Esophagus squamous epithelium (tissue), 5 donors: ENCODE measurements around the gene TUBGCP4. TPM values are rescaled to one million over a fixed set of nuclear protein-coding genes. Genes with fewer than 3 reads are reported as not detected.

ENCODE experiments used
- DNase-seq: peaks from one replicate; lab custom pipeline; 2025; lab: John Stamatoyannopoulos, UW
- H3K27ac ChIP-seq, 4 donors: fragments of 200-600 bp; sonication (generic); one replicate each; pipeline ENCODE4 v1.5.1; 2016 to 2019; ENCODE audit warnings: mild to moderate bottlenecking in 1 of 4
- H3K27me3 ChIP-seq, 4 donors: fragments of 200-600 bp; sonication (generic); 1 replicate in 3 of 4; 2 replicates in 1 of 4; pipeline versions ENCODE4 v1.5.1 to v1.6.0; 2017 to 2021; ENCODE audit warnings: antibody characterized with exemption in 1 of 4
- H3K36me3 ChIP-seq, 3 donors: fragments of 200-600 bp; sonication (generic); one replicate each; pipeline ENCODE4 v1.5.1; 2016 to 2019
- H3K4me1 ChIP-seq, 3 donors: fragments of 200-600 bp; sonication (generic); one replicate each; pipeline ENCODE4 v1.5.1; 2017 to 2019
- H3K4me3 ChIP-seq, 4 donors: fragments of 200-600 bp; sonication (generic); 1 replicate in 3 of 4; 2 replicates in 1 of 4; pipeline ENCODE4 v1.5.1; 2016 to 2019; ENCODE audit warnings: mild to moderate bottlenecking in 2 of 4, moderate library complexity in 1 of 4
- H3K9me3 ChIP-seq, 3 donors: fragments of 200-600 bp; sonication (generic); one replicate each; pipeline ENCODE4 v1.5.1; 2016 to 2019
- POLR2A ChIP-seq, 4 donors: fragments of 450-650 bp; IDR thresholded peaks; one replicate each; pipeline ENCODE4 v1.6.1; 2017; ENCODE audit warnings: antibody characterized with exemption in 4 of 4, mild to moderate bottlenecking in 4 of 4, moderate library complexity in 3 of 4
- WGBS, 2 donors: methylation state at CpG; one replicate each; pipeline ENCODE4 v1.1.5; 2018; 5-methylcytosine and 5-hydroxymethylcytosine counted together
- intact Hi-C: fragments of 100-400 bp; cut with DNase I; formaldehyde crosslinking; loops from one replicate; pipeline ENCODE4 v1.15.0; 2022
- total RNA-seq, 4 donors: library from RNA; depleted of rRNA; stranded (reverse); fragments of >200 nt; gene quantifications; one replicate each; pipeline ENCODE4 v1.1.0, GENCODE V29; 2016
- TF ChIP-seq, protein P1 (sequence below), 6 experiments: fragments of 450-650 bp in 4 of 6; fragments of 200-600 bp in 2 of 6; sonication (generic) in 2 of 6; IDR thresholded peaks; one replicate each; pipeline ENCODE4 v1.5.1; 2016 to 2019; ENCODE audit warnings: antibody characterized with exemption in 6 of 6, mild to moderate bottlenecking in 4 of 6, moderate library complexity in 4 of 6
- donor health status: DM: yes; HTN: yes; CAD: no.

TUBGCP4 gene, protein sequence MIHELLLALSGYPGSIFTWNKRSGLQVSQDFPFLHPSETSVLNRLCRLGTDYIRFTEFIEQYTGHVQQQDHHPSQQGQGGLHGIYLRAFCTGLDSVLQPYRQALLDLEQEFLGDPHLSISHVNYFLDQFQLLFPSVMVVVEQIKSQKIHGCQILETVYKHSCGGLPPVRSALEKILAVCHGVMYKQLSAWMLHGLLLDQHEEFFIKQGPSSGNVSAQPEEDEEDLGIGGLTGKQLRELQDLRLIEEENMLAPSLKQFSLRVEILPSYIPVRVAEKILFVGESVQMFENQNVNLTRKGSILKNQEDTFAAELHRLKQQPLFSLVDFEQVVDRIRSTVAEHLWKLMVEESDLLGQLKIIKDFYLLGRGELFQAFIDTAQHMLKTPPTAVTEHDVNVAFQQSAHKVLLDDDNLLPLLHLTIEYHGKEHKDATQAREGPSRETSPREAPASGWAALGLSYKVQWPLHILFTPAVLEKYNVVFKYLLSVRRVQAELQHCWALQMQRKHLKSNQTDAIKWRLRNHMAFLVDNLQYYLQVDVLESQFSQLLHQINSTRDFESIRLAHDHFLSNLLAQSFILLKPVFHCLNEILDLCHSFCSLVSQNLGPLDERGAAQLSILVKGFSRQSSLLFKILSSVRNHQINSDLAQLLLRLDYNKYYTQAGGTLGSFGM
- total RNA-seq = 10 to 100 TPM; 12.7 to 21.2 (median 20.8) TPM

DNA sequence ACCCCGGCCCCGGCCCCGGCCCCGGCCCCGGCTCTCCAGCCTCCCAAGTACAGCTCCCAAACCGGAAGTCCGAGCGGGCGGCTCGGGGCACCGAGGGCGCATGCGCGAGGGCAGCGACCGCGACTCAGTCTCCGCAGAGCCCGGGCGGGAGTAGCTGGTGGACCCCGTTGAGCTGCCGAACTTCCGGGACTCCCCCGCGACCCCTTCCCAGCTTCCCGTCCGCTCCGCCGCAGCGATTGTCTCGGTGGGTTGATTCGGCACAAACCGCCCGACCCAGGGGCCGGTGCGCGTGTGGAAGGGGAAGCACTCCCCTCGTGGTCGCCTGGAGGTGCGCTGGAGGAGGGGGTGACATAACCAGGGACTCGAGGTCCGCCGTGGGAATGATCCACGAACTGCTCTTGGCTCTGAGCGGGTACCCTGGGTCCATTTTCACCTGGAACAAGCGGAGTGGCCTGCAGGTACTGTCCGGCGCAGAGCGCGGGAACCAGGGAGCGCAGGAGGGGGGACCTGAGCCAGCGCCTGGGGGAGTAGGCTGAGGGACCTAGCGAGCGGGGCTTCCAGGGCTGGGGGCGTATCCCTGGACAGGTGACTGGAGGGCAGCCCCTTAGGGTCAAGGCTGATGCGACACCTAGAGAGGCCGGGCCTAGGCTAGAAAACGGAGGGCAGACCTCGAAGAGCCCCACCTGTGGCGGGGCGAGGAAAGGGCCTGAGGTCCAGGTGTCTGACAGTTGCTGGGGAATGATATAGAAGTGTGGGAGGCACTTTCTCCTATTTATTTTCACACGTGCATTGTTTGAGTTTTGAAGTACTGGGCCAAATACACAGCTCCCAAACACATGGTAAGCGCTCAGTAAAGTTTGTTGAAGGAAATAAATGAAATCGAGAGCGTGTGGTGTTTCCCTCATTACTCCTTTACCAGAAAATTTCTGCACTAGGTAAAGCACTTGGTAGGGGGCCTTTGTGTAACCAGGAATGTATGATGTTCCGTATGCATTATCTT is at the start of gene TUBGCP4, which contains the start of gene ZSCAN29:
Gene TUBGCP4, plus strand, starts transcription at position 127 of the 1,000 bp plus-strand sequence. Its CDS starts 254 bp downstream, at position 381.
Gene ZSCAN29, minus strand, starts transcription at position 69 of the 1,000 bp plus-strand sequence. CDS start 1,130 bp downstream, outside the sequence.
- Histone ChIP-seq H3K9me3 (no peaks in the 10 kb centered on the region), H3K27me3 (no peaks in the 10 kb centered on the region), H3K27ac (peak within 1 kb of the TSS; percentile 78 to 90 (median 83)), H3K4me3 (peak within 1 kb of the TSS; percentile 79 to 95 (median 89)), H3K36me3 (peaks cover 0 to 19% (median 4%) of the 10 kb centered on the region in 3 donors), H3K4me1 (peaks cover 15 to 46% (median 21%) of the 10 kb centered on the region in 3 donors)
- intact Hi-C loops = no loop called here
- TF ChIP-seq, protein P1, sequence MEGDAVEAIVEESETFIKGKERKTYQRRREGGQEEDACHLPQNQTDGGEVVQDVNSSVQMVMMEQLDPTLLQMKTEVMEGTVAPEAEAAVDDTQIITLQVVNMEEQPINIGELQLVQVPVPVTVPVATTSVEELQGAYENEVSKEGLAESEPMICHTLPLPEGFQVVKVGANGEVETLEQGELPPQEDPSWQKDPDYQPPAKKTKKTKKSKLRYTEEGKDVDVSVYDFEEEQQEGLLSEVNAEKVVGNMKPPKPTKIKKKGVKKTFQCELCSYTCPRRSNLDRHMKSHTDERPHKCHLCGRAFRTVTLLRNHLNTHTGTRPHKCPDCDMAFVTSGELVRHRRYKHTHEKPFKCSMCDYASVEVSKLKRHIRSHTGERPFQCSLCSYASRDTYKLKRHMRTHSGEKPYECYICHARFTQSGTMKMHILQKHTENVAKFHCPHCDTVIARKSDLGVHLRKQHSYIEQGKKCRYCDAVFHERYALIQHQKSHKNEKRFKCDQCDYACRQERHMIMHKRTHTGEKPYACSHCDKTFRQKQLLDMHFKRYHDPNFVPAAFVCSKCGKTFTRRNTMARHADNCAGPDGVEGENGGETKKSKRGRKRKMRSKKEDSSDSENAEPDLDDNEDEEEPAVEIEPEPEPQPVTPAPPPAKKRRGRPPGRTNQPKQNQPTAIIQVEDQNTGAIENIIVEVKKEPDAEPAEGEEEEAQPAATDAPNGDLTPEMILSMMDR (IDR thresholded peaks at IDR 0.05) = peak in 5 of 6 experiments; percentile 4 to 40 (median 18)
- peak in 1 of 4 donors; percentile 20 for TF ChIP-seq POLR2A (IDR thresholded peaks at IDR 0.05)
- no peak for DNase-seq
- WGBS, 2 donors = 7 to 9% methylated on average over 11 to 13 of the region's 66 CpGs

DNA sequence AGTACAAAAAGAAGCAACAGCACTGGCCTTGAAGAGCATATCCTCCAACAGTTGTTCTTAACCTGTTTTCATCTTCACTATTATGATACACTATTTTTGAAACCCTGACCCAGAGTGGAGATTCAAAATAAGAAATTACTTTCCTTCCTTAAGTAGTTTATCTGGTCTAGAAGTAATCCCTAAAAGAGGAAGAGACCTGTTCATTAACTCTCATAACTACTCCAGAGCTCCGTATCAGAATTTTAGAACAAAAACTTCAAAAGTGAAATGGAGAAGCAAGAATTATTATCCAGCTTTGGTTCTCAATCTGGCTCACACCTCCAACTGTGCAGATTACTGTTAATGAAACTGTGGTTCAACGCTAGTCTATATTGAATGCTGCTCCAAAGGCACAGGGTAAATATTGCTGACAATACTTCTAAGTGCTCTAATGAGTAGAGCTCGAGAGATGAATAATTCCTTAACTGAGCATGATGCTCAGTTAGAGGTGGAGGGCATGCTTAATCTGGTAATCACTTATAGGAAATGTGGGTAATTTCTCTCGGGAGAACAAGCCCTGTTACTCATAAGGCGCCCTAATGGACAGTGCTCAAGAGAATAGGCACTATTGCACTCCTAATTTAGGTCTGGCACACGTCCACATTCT is 45.7 kb upstream of the TUBGCP4 start:
- intact Hi-C loops = no loop called here
- peaks cover 0 to 7% (median 0%) of the 10 kb centered on the region in 4 donors for H3K27me3 ChIP-seq
- 56 to 74% methylated on average over 6 of the region's 6 CpGs for WGBS, 2 donors
- no peaks in the 10 kb centered on the region for H3K9me3 ChIP-seq
- no peak overlapping the region for H3K27ac ChIP-seq
- TF ChIP-seq, protein P1 (IDR thresholded peaks at IDR 0.05) = no peak
- TF ChIP-seq POLR2A (IDR thresholded peaks at IDR 0.05) = no peak
- DNase-seq = no peak
- H3K36me3 ChIP-seq = no peaks in the 10 kb centered on the region
- H3K4me1 ChIP-seq = peaks cover 11 to 18% (median 14%) of the 10 kb centered on the region in 3 donors
- H3K4me3 ChIP-seq = no peak overlapping the region

DNA sequence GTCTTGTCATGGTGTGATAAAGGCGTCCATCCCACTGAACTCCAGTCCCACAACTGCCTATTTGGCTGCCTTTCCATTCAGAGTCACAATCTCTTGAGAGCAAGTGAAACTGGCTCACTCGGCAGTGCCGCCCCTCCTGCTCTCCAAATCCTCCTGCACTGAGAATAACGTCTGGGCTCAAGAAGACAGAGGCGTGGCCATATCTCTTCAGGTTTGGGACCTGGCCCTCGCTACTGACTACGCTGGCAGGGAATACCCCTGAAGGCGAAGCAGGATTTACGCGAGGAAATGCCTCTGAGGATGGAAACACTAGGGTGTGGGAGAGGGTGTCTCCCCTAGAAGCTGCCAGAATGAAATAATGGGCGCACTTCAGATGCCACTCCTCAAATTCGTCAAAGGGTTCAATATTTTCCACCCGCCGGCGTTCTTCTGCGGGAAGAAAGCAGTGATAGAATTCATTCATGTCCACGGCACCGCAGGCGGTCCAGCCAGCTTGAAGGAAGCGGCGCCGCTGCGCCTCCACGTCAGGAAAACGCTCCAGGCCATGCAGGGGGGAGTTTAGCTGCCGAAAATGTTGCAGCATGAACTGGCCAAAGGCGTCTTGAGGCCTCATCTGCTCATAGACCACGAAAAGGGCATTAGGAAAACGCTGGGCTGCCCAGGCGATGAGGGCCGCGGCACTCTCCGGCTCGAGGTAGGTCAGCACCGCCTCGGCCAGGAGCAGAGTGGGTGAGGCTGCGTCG is 41.5 kb upstream of the TUBGCP4 start:
- intact Hi-C loops = no loop called here
- TF ChIP-seq POLR2A (IDR thresholded peaks at IDR 0.05) = no peak
- TF ChIP-seq, protein P1 (IDR thresholded peaks at IDR 0.05) = no peak
- no peaks in the 10 kb centered on the region for H3K27me3 ChIP-seq
- no peaks in the 10 kb centered on the region for H3K36me3 ChIP-seq
- H3K4me3 ChIP-seq = peak overlapping the region; percentile 61 to 84 (median 76)
- WGBS, 2 donors = 6 to 20% methylated on average over 19 to 26 of the region's 38 CpGs
- H3K27ac ChIP-seq = peak overlapping the region; percentile 85 to 97 (median 94)
- no peaks in the 10 kb centered on the region for H3K9me3 ChIP-seq
- peaks cover 16 to 24% (median 19%) of the 10 kb centered on the region in 3 donors for H3K4me1 ChIP-seq
- DNase-seq = no peak
